HG03520 (cell line): Measurements from ENCODE around the gene SRPRA.
"Not testable (repeated sequence)": the region's sequence is repeated elsewhere in the genome, so short reads cannot be mapped to it uniquely, and the experiment has no call there.

Source experiments
- ATAC-seq: cut with Tn5 transposase; IDR thresholded peaks from one replicate; pipeline ENCODE4 v1.9.1; 2021; ENCODE audit warnings: mild to moderate bottlenecking, moderate library complexity; ENCODE audit not compliant: unreplicated experiment

Gene SRPRA

GRCh38 chr11:126284829-126285228, 16.1 kb upstream of the SRPRA start:
- peak; percentile 50 for ATAC-seq

- ATAC-seq: peak; percentile 45
These were observed 14.3 kb upstream of the SRPRA start, which contains the start of gene TIRAP for GRCh38 chr11:126282736-126283591. TIRAP (plus strand) TSS chr11:126283093; CDS start chr11:126290895, 7,802 bp downstream.

GRCh38 chr11:126282361-126282735, 13.7 kb upstream of the SRPRA start:
- ATAC-seq: no peak

GRCh38 chr11:126281666-126282175, 13.0 kb upstream of the SRPRA start:
- no peak for ATAC-seq

GRCh38 chr11:126281245-126281644, 12.6 kb upstream of the SRPRA start:
- ATAC-seq: no peak

GRCh38 chr11:126280595-126280994, 11.9 kb upstream of the SRPRA start:
- ATAC-seq: no peak

GRCh38 chr11:126279191-126279590, 10.5 kb upstream of the SRPRA start:
- ATAC-seq: no peak

GRCh38 chr11:126277780-126278179, 9.1 kb upstream of the SRPRA start:
- ATAC-seq: no peak

- ATAC-seq: no peak
These were observed 8.6 kb upstream of the SRPRA start for GRCh38 chr11:126277322-126277721.

GRCh38 chr11:126268361-126268707, 361 bp downstream of the SRPRA start:
- ATAC-seq: no peak

- no peak for ATAC-seq
These were observed 1.0 kb downstream of the SRPRA start for GRCh38 chr11:126267650-126268049.

- ATAC-seq: no peak
These were observed 2.9 kb downstream of the SRPRA start for GRCh38 chr11:126265811-126266210.

GRCh38 chr11:126263489-126263888, 5.2 kb downstream of the SRPRA start:
- no peak for ATAC-seq

GRCh38 chr11:126262216-126262615, 6.5 kb downstream of the SRPRA start:
- ATAC-seq: no peak

- no peak for ATAC-seq
These were observed 10.9 kb downstream of the SRPRA start for GRCh38 chr11:126257764-126258163.

GRCh38 chr11:126257144-126257543, 11.6 kb downstream of the SRPRA start:
- ATAC-seq: no peak

- ATAC-seq: no peak
These were observed 12.5 kb downstream of the SRPRA start for GRCh38 chr11:126256216-126256615.

- ATAC-seq: not testable (repeated sequence)
These were observed 13.2 kb downstream of the SRPRA start for GRCh38 chr11:126255507-126255906.

GRCh38 chr11:126254819-126255218, 13.9 kb downstream of the SRPRA start:
- no peak for ATAC-seq

GRCh38 chr11:126253265-126253664, 15.4 kb downstream of the SRPRA start:
- ATAC-seq: no peak

GRCh38 chr11:126246636-126247035, 22.1 kb downstream of the SRPRA start:
- no peak for ATAC-seq

- ATAC-seq: no peak
These were observed 35.3 kb downstream of the SRPRA start for GRCh38 chr11:126233391-126233790.

GRCh38 chr11:126232683-126233082, 36.0 kb downstream of the SRPRA start:
- no peak for ATAC-seq
